NOMO-1 treated with DMSO at 0.1 percent for 48 hours (cell line): ENCODE measurements around the gene CD6.

Source experiments
- DNase-seq: peaks from one replicate; lab custom pipeline; 2025; ENCODE audit not compliant: unreplicated experiment; lab: John Stamatoyannopoulos, UW

CD6 gene

GRCh38 chr11:61008971-61009370 is 37.5 kb downstream of the CD6 start:
- no peak for DNase-seq

- DNase-seq = no peak
Measured at GRCh38 chr11:61009392-61010275, 38.2 kb downstream of the CD6 start.

GRCh38 chr11:61010466-61011228 is 39.2 kb downstream of the CD6 start:
- no peak for DNase-seq

GRCh38 chr11:61011229-61011870 is 39.9 kb downstream of the CD6 start:
- DNase-seq = no peak

GRCh38 chr11:61011950-61012736 is 40.7 kb downstream of the CD6 start:
- DNase-seq = peak; percentile 8

- no peak for DNase-seq
Measured at GRCh38 chr11:61012737-61013215, 41.3 kb downstream of the CD6 start.

GRCh38 chr11:61018059-61018458 is 46.6 kb downstream of the CD6 start:
- no peak for DNase-seq

- no peak for DNase-seq
Measured at GRCh38 chr11:61019037-61019831, 47.8 kb downstream of the CD6 start.

GRCh38 chr11:61019832-61020405 is 48.4 kb downstream of the CD6 start:
- no peak for DNase-seq

GRCh38 chr11:61020551-61021235 is 49.2 kb downstream of the CD6 start:
- DNase-seq = no peak

GRCh38 chr11:61021661-61022212 is 50.3 kb downstream of the CD6 start:
- no peak for DNase-seq

- DNase-seq = no peak
Measured at GRCh38 chr11:61022311-61023085, 51.0 kb downstream of the CD6 start.

- DNase-seq = no peak
Measured at GRCh38 chr11:61023086-61023965, 51.8 kb downstream of the CD6 start.

- DNase-seq = no peak
Measured at GRCh38 chr11:61023966-61024295, 52.5 kb downstream of the CD6 start.

- DNase-seq = no peak
Measured at GRCh38 chr11:61024938-61025820, 53.7 kb downstream of the CD6 start.

GRCh38 chr11:61025821-61026120 is 54.3 kb downstream of the CD6 start:
- no peak for DNase-seq
